Mucosa of descending colon (tissue), 3 donors: Measurements from ENCODE around the gene EPN1. TPM values are rescaled to one million over a fixed set of nuclear protein-coding genes. Genes with fewer than 3 reads are reported as not detected.

Source experiments
- ATAC-seq: fragments of 200-7000 bp; cut with Tn5 transposase; one replicate; pipeline ENCODE4 v1.9.1; 2020; ENCODE audit warnings: mild to moderate bottlenecking, moderate library complexity
- DNase-seq, 3 donors: peaks; one replicate each; pipeline ENCODE4 v3.0.0-alpha.2; 2020
- H3K36me3 ChIP-seq: fragments of 200-600 bp; one replicate; pipeline ENCODE4 v1.8.0; 2021; ENCODE audit warnings: low read depth, mild to moderate bottlenecking
- H3K4me1 ChIP-seq: fragments of 200-600 bp; one replicate; pipeline ENCODE4 v1.8.0; 2021; ENCODE audit warnings: low read depth, mild to moderate bottlenecking
- H3K4me3 ChIP-seq: fragments of 200-600 bp; one replicate; pipeline ENCODE4 v1.8.0; 2021; ENCODE audit warnings: mild to moderate bottlenecking
- H3K9me3 ChIP-seq: fragments of 200-600 bp; one replicate; pipeline ENCODE4 v1.8.0; 2021; ENCODE audit warnings: mild to moderate bottlenecking
- intact Hi-C, 2 donors: fragments of 100-400 bp; cut with DNase I in 1 of 2; cut with micrococcal nuclease in 1 of 2; formaldehyde crosslinking; loops; one replicate each; pipeline versions ENCODE4 v1.11.0 to v1.11.1; 2022; cut with DNase I, micrococcal nuclease
- total RNA-seq, 3 donors: library from RNA; stranded (reverse); fragmentation: NEBNext Ultra II Directional in 2 of 3; extraction: Animal tissue kit (Norgen Biotek cat#: 25700) in 2 of 3; gene quantifications; one replicate each; pipeline versions ENCODE4 v1.2.1 to v1.2.4, GENCODE V29; 2021 to 2023
- TF ChIP-seq, protein P1 (sequence below): fragments of 200-600 bp; IDR thresholded peaks from one replicate; pipeline ENCODE4 v1.8.0; 2022; ENCODE audit warnings: antibody characterized with exemption, mild to moderate bottlenecking
- donor health status: DM: no; HTN: no; CAD: no; lungs with moderate emphysema.
- donor health status: DM: no; HTN: no; CAD: no.
- donor health status: DM: no; HTN: yes; CAD: no.

The EPN1 gene
- total RNA-seq, 3 donors from 2014 or later = 156 to 251 (median 192) TPM

DNA sequence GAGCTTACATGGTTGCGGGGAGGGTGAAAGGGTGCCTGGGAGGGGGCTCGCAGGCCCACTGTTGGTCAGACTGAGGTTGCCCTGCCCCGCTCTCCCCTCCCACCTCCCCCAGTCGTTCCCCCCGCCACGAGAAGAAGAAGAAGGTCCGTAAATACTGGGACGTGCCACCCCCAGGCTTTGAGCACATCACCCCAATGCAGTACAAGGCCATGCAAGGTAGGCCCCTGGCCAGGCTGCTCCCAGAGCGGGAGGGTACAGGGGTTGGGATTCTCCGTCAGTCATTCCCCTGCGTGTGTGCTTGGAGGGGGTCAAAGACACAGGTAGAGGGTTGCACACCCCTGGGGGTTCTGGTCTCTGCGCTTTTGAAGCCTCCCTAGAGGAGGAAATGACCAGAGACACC, 14.6 kb upstream of the EPN1 start:
- DNase-seq (no peak), ATAC-seq (no peak)
- peaks cover 31% of the 10 kb centered on the region for H3K4me1 ChIP-seq
- H3K4me3 ChIP-seq = no peak overlapping the region
- peaks cover 16% of the 10 kb centered on the region for H3K36me3 ChIP-seq
- intact Hi-C loops = no loop called here
- H3K9me3 ChIP-seq = no peaks in the 10 kb centered on the region
- TF ChIP-seq, protein P1, sequence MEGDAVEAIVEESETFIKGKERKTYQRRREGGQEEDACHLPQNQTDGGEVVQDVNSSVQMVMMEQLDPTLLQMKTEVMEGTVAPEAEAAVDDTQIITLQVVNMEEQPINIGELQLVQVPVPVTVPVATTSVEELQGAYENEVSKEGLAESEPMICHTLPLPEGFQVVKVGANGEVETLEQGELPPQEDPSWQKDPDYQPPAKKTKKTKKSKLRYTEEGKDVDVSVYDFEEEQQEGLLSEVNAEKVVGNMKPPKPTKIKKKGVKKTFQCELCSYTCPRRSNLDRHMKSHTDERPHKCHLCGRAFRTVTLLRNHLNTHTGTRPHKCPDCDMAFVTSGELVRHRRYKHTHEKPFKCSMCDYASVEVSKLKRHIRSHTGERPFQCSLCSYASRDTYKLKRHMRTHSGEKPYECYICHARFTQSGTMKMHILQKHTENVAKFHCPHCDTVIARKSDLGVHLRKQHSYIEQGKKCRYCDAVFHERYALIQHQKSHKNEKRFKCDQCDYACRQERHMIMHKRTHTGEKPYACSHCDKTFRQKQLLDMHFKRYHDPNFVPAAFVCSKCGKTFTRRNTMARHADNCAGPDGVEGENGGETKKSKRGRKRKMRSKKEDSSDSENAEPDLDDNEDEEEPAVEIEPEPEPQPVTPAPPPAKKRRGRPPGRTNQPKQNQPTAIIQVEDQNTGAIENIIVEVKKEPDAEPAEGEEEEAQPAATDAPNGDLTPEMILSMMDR = no peak

DNA sequence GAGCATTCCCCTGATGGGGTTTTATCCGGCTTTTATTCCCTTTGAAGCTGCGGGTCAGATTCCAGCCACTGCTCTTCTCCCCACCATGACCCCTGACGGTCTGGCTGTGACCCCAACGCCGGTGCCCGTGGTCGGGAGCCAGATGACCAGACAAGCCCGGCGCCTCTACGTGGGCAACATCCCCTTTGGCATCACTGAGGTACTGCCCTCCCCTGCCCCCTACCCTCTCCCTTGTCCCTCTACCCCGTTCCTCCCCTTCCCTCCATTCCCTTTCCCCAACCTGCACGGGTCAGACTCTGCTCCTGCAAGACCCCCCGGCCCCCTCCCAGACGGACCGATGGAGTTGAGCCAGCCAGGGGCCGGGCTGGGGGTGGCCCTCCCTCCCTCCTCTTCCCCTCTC, 14.0 kb upstream of the EPN1 start:
- DNase-seq (no peak), ATAC-seq (no peak)
- Histone ChIP-seq H3K9me3 (no peaks in the 10 kb centered on the region), H3K4me3 (no peak overlapping the region), H3K4me1 (peaks cover 28% of the 10 kb centered on the region), H3K36me3 (peaks cover 20% of the 10 kb centered on the region)
- TF ChIP-seq, protein P1 = no peak
- intact Hi-C loops = no loop called here

DNA sequence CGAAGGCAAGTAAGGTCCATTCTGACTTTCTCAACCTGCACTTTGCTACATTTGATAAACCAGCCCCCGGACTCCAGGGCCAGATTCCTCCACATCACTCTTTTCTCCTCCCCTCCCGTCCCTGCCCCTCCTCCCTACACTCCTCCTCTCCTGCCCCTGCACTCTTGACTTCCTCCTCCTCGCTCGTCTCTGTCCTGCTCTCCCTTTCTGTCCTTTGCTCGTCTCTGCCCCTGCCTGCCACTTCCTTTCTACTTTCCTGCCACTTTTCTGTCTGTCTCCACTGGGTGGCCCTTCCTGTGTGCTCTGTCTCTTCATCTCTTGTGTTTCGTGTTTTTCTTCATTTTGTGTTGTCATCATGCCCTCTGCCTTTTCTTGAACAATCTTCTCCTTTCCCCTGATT, 13.2 kb upstream of the EPN1 start:
- intact Hi-C loops = no loop called here
- TF ChIP-seq, protein P1 = no peak
- no peak for ATAC-seq
- H3K9me3 ChIP-seq = no peaks in the 10 kb centered on the region
- no peak overlapping the region for H3K4me3 ChIP-seq
- DNase-seq = no peak
- peaks cover 19% of the 10 kb centered on the region for H3K4me1 ChIP-seq
- H3K36me3 ChIP-seq = peaks cover 26% of the 10 kb centered on the region

DNA sequence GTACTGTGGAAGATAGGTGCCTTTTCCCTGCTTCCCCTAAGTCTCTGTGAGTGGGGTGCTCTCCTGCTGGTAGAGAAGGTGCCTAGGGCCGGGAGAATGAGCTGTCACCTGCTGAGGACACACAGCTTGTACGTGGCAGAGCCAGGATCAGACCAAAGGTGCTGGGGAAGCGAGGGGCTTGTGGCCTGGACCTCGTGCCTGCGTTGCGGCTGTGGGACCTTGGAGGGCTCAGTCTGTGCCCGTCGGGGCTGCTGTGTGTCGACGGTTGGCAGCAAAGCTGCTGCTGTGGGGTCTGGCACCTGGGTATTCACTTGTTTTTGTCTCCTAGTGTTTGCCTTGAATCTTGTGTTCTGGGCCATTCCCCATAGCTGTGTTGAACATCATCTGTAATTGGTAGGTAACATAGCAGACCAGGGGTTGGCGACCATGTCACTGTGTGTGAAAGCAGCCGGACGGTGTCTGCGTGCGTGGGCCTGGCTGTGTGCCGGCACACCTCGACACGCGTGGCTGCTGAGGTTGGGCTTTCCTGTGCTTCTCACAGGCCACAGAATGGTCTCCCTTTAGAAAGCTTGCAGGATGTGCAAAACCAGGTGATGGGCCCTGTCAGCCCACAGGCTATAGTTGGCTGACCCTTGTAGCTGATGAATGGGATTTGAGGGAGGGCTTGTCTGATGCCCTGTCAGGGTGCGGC, 11.0 kb upstream of the EPN1 start:
- H3K36me3 ChIP-seq = peaks cover 26% of the 10 kb centered on the region
- H3K4me3 ChIP-seq = no peak overlapping the region
- no peaks in the 10 kb centered on the region for H3K4me1 ChIP-seq
- no peaks in the 10 kb centered on the region for H3K9me3 ChIP-seq
- intact Hi-C loops = no loop called here
- DNase-seq = no peak
- ATAC-seq = no peak
- TF ChIP-seq, protein P1 = no peak

DNA sequence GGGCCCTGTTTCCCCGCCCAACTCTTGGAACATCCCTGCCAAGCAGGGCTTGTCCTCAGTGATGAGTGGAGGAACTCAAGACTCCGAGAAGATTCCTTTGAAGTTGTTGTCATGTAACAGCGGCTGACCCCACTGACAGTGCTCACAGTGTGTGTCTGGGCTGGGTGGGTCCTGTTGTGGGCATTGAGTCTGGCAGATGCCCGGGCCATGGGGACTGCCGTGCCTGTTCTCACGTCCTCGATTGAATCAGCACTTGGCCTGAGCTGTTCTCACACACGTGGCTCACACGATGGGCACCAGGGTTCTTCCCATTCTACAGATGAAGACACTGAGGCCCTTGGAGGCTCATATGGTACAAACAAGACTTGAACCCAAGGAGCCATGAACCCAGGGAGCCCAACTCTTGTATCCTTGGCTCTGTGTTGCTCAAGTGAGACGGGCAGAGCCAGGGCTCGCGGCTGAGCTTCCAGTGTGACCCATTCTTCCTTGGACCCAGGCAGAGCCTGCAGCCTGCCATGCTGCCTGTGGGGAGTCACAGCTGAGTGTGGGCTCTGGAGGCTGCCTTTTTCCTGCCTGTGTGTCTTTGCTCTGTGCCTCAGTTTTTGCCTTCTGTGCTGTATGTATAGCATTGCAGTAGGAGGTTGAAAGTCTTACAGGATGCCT, 8.6 kb upstream of the EPN1 start:
- TF ChIP-seq, protein P1 = no peak
- no peak for DNase-seq
- no peak for ATAC-seq

More for the DNA sequence above, 8.6 kb upstream of the EPN1 start:
- no peak overlapping the region for H3K4me3 ChIP-seq
- no peaks in the 10 kb centered on the region for H3K4me1 ChIP-seq
- peaks cover 26% of the 10 kb centered on the region for H3K36me3 ChIP-seq
- intact Hi-C loops = no loop called here
- no peaks in the 10 kb centered on the region for H3K9me3 ChIP-seq
